ENCODE data around the gene CYB561A3.

Gene CYB561A3

DNA sequence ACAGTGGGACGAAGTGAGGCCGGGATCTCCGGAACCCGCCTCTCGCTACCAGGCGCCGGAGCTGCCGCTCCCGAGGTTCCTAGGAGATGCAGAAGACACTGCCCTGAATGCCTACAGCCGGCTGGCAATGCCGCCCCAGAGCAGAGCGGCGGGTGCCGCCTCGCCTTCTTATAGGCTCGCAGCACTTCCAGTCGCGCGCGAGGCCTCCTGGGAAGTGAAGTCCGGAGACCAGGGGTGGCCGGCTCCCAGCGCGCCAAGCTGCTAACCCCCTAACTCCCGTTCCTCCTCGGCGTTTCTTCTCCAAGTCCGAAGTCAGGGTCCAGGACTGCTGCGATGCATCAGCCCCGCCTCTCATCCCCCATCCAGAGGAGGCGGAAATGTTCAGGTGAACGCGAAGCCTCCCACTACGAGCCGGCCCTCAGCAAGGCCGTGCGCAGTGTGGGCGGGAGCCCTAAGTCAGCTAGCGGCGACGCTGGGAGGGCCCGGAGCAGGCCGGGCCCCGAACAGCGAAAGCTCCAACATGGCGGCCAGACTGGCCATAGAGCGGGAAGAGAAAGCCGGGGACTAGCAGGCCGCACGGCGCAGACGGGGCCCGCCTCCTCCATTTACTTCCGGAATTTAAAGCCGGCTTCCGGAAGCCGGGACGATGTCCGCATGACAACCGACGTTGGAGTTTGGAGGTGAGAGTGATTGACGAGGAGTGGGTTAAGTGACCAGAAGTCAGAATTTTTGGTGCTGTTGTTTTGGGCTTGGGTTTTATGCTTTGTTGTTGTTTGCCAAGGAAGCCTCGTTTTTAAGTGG lies at the start of gene CYB561A3, which contains the start of gene TMEM138:
TSS of gene CYB561A3 (minus strand) at position 142 of the 801 bp plus-strand sequence. CDS start 5,169 bp downstream, outside the sequence.
TSS of gene TMEM138 (plus strand) at position 634 of the 801 bp plus-strand sequence. CDS start 2,017 bp downstream, outside the sequence.
- TF ChIP-seq, protein P1, sequence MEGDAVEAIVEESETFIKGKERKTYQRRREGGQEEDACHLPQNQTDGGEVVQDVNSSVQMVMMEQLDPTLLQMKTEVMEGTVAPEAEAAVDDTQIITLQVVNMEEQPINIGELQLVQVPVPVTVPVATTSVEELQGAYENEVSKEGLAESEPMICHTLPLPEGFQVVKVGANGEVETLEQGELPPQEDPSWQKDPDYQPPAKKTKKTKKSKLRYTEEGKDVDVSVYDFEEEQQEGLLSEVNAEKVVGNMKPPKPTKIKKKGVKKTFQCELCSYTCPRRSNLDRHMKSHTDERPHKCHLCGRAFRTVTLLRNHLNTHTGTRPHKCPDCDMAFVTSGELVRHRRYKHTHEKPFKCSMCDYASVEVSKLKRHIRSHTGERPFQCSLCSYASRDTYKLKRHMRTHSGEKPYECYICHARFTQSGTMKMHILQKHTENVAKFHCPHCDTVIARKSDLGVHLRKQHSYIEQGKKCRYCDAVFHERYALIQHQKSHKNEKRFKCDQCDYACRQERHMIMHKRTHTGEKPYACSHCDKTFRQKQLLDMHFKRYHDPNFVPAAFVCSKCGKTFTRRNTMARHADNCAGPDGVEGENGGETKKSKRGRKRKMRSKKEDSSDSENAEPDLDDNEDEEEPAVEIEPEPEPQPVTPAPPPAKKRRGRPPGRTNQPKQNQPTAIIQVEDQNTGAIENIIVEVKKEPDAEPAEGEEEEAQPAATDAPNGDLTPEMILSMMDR (IDR thresholded peaks at IDR 0.05): no peak

- TF ChIP-seq, protein P1 (IDR thresholded peaks at IDR 0.05): no peak
These were observed 45.5 kb upstream of the CYB561A3 start for GRCh38 chr11:61406991-61407728.

- TF ChIP-seq, protein P1 (IDR thresholded peaks at IDR 0.05): no peak
These were observed 44.4 kb upstream of the CYB561A3 start for GRCh38 chr11:61406067-61406466.

DNA sequence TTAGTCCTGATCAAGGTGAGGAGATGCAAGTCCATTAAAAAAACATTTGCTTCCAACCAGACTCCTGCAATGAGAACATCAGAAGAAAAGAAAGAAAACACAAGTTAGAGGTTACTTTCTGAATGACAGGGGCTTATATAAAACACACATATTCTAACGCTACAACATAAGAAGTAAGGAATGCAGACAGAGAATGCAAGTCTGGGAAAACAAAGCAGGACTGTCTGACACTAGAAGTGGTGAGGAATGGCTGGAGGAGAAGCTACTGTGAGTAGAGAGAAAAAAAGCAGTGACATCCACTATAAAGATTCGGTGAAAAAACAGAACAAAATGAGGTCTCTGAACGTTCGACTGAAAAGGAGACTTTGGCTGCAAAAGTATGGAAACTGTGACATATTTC lies 43.0 kb upstream of the CYB561A3 start:
- TF ChIP-seq, protein P1 (IDR thresholded peaks at IDR 0.05): no peak

- TF ChIP-seq, protein P1 (IDR thresholded peaks at IDR 0.05): no peak
These were observed 42.4 kb upstream of the CYB561A3 start for GRCh38 chr11:61404103-61404502.

DNA sequence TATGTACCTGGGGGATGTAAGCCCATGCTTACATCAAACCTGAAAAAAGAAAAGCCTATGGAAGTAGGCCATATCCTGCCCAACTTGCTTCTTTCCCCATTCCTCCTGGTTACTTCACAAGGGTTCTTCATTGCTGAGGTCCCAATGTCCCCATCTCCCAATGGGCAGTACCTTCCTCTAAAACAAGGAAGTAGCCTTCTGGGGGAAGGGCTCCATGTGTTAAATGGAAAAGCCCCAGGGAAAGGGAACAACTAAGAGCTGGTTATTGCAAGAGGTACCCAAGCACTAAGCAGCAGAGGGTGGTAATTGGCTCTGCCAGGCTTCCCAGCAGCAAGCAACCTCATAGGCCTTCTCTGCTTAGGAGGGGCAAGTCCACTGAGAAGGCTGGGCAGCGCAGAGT lies 42.0 kb upstream of the CYB561A3 start:
- TF ChIP-seq, protein P1 (IDR thresholded peaks at IDR 0.05): no peak

DNA sequence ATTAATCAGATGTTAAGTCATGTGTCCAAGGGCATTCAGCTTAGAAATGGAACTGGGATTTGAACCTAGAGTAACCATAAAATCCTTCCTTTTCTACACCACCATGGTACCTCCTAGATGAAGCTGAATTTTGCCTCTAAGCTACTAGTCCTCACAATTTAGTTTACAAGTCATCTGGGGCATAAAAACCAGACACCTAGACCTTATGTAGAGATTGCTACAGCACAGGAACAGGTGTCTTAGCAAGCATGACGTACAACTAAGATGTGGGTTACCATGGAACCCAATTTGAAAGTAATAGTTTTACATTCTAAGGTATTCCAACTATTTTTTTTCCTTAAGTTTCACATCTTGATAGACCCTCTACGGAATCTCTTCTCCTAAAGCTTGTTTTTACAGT lies 39.9 kb upstream of the CYB561A3 start:
- TF ChIP-seq, protein P1 (IDR thresholded peaks at IDR 0.05): no peak

All from LNCAP (cell line).